Panc1 (cell line): ENCODE data around the gene RCL1.

ENCODE experiments used
- CTCF ChIP-seq: fragments of 450-650 bp; IDR thresholded peaks from 2 replicates; pipeline ENCODE4 v1.5.1; 2017; ENCODE audit warnings: mild to moderate bottlenecking
- POLR2AphosphoS5 ChIP-seq: IDR thresholded peaks from 2 replicates; pipeline ENCODE4 v1.6.1; 2012; ENCODE audit warnings: mild to moderate bottlenecking, low read depth, low read length, moderate library complexity
- REST ChIP-seq, 2 experiments: IDR thresholded peaks; 2 replicates each; pipeline ENCODE4 v1.6.1; 2011 to 2012; ENCODE audit warnings: low read depth in 2 of 2, control low read depth in 1 of 2, low read length in 1 of 2, mild to moderate bottlenecking in 1 of 2, moderate library complexity in 1 of 2; ENCODE audit not compliant: insufficient read depth in 1 of 2

- no peak for TF ChIP-seq POLR2AphosphoS5
- TF ChIP-seq CTCF: no peak
- no peak for TF ChIP-seq REST (IDR thresholded peaks at IDR 0.05; ENCODE audit: insufficient read depth in 1 of 2, low read depth in 2 of 2, low read length in 1 of 2)
These were observed 1.9 kb downstream of the RCL1 start for GRCh38 chr9:4794691-4795090.
